HEK293 (cell line): ENCODE measurements around the gene PTGIS.

Experiments
- CTCF ChIA-PET: fragments of 350-600 bp; formaldehyde crosslinking; extraction: SDS; loops from one replicate; lab custom pipeline; 2021; ENCODE audit warnings: antibody characterized with exemption; lab: Yijun Ruan, JAX
- POLR2A ChIA-PET: fragments of 300-600 bp; formaldehyde crosslinking; extraction: SDS; loops from one replicate; lab custom pipeline; 2020; ENCODE audit warnings: antibody characterized with exemption, inconsistent platforms; lab: Yijun Ruan, JAX
- H3K27ac ChIP-seq: fragments of 200-500 bp; sonication (Bioruptor generic); 2 replicates; pipeline ENCODE4 v1.5.1; 2014; ENCODE audit warnings: low read depth, low read length, control low read depth, inconsistent platforms; ENCODE audit errors: extremely low read depth
- H3K36me3 ChIP-seq, 2 experiments: fragments of 200-500 bp in 1 of 2; sonication (Bioruptor generic) in 1 of 2; 1 replicate in 1 of 2; 2 replicates in 1 of 2; pipeline ENCODE4 v1.5.1; 2014 to 2017; ENCODE audit warnings: inconsistent platforms in 2 of 2, low read length in 2 of 2; ENCODE audit not compliant: control insufficient read depth in 2 of 2, insufficient read depth in 1 of 2
- H3K4me1 ChIP-seq: fragments of 200-500 bp; sonication (Bioruptor generic); 2 replicates; pipeline ENCODE4 v1.5.1; 2014; ENCODE audit warnings: mild to moderate bottlenecking, low read length, inconsistent platforms; ENCODE audit not compliant: control insufficient read depth, insufficient read depth
- H3K4me3 ChIP-seq: 2 replicates; pipeline ENCODE4 v1.5.1; 2011; ENCODE audit warnings: low read depth, mild to moderate bottlenecking, control low read depth, low read length, moderate library complexity
- H3K9me3 ChIP-seq: fragments of 200-500 bp; sonication (Bioruptor generic); 2 replicates; pipeline ENCODE4 v1.5.1; 2014; ENCODE audit warnings: low read depth, low read length, inconsistent platforms; ENCODE audit not compliant: control insufficient read depth, insufficient read depth
- BCL11B ChIP-seq: fragments of 450-650 bp; formaldehyde crosslinking; IDR thresholded peaks from 2 replicates; pipeline ENCODE4 v1.5.1; 2016; ENCODE audit warnings: low read depth, missing biosample characterization, missing genetic modification characterization
- GFI1B ChIP-seq: fragments of 450-650 bp; formaldehyde crosslinking; IDR thresholded peaks from 2 replicates; pipeline ENCODE4 v1.5.1; 2016; ENCODE audit warnings: missing biosample characterization, missing genetic modification characterization
- KLF7 ChIP-seq: fragments of 450-650 bp; formaldehyde crosslinking; IDR thresholded peaks from 2 replicates; pipeline ENCODE4 v1.5.1; 2016; ENCODE audit warnings: missing biosample characterization, missing genetic modification characterization, borderline replicate concordance
- SALL2 ChIP-seq: fragments of 450-650 bp; formaldehyde crosslinking; IDR thresholded peaks from 2 replicates; pipeline ENCODE4 v1.5.0; 2017; ENCODE audit warnings: missing biosample characterization, mild to moderate bottlenecking, missing genetic modification characterization, borderline replicate concordance
- SETDB1 ChIP-seq: IDR thresholded peaks from one replicate; pipeline ENCODE4 v1.6.1; 2017; ENCODE audit warnings: mild to moderate bottlenecking, low read length, moderate library complexity, mixed read lengths; ENCODE audit not compliant: insufficient read length
- ZBTB17 ChIP-seq: fragments of 450-650 bp; formaldehyde crosslinking; IDR thresholded peaks from 2 replicates; pipeline ENCODE4 v1.5.1; 2016; ENCODE audit warnings: missing biosample characterization, missing genetic modification characterization
- ZNF221 ChIP-seq: fragments of 450-650 bp; formaldehyde crosslinking; IDR thresholded peaks from 2 replicates; pipeline ENCODE4 v1.5.1; 2017; ENCODE audit warnings: missing biosample characterization, missing genetic modification characterization, borderline replicate concordance
- ZNF266 ChIP-seq: fragments of 450-650 bp; formaldehyde crosslinking; IDR thresholded peaks from 2 replicates; pipeline ENCODE4 v1.5.1; 2016; ENCODE audit warnings: missing biosample characterization, missing genetic modification characterization, low read depth
- ZNF37A ChIP-seq: fragments of 450-650 bp; IDR thresholded peaks from 2 replicates; pipeline ENCODE4 v1.5.1; 2018; ENCODE audit warnings: missing biosample characterization, missing genetic modification characterization
- ZNF514 ChIP-seq: fragments of 450-650 bp; formaldehyde crosslinking; IDR thresholded peaks from 2 replicates; pipeline ENCODE4 v1.5.1; 2016; ENCODE audit warnings: missing biosample characterization, missing genetic modification characterization
- ZNF549 ChIP-seq: fragments of 450-650 bp; IDR thresholded peaks from 2 replicates; pipeline ENCODE4 v1.5.1; 2018; ENCODE audit warnings: missing biosample characterization, missing genetic modification characterization, mild to moderate bottlenecking, inconsistent platforms, moderate library complexity
- ZNF624 ChIP-seq: fragments of 450-650 bp; formaldehyde crosslinking; IDR thresholded peaks from 2 replicates; pipeline ENCODE4 v1.5.1; 2017; ENCODE audit warnings: missing biosample characterization, missing genetic modification characterization
- ZNF654 ChIP-seq: fragments of 450-650 bp; formaldehyde crosslinking; IDR thresholded peaks from 2 replicates; pipeline ENCODE4 v1.5.1; 2016; ENCODE audit warnings: low read depth, missing biosample characterization, missing genetic modification characterization
- ZSCAN16 ChIP-seq: fragments of 450-650 bp; formaldehyde crosslinking; IDR thresholded peaks from 2 replicates; pipeline ENCODE4 v1.5.1; 2016; ENCODE audit warnings: missing biosample characterization, missing genetic modification characterization
- TF ChIP-seq, protein P1 (sequence below): fragments of 450-650 bp; formaldehyde crosslinking; IDR thresholded peaks from 2 replicates; pipeline ENCODE4 v1.5.1; 2016; ENCODE audit warnings: missing biosample characterization, missing genetic modification characterization
- TF ChIP-seq, protein P2 (sequence below): fragments of 450-650 bp; formaldehyde crosslinking; IDR thresholded peaks from 2 replicates; pipeline ENCODE4 v1.5.1; 2017; ENCODE audit warnings: missing biosample characterization, missing genetic modification characterization
- TF ChIP-seq, protein P3 (sequence below): fragments of 450-650 bp; formaldehyde crosslinking; IDR thresholded peaks from 2 replicates; pipeline ENCODE4; 2016; ENCODE audit warnings: missing biosample characterization, missing genetic modification characterization
- TF ChIP-seq, protein P4 (sequence below): fragments of 450-650 bp; formaldehyde crosslinking; IDR thresholded peaks from 2 replicates; pipeline ENCODE4 v1.5.1; 2016; ENCODE audit warnings: missing biosample characterization, missing genetic modification characterization
- TF ChIP-seq, protein P5 (sequence below): fragments of 450-650 bp; formaldehyde crosslinking; IDR thresholded peaks from 2 replicates; pipeline ENCODE4 v1.5.1; 2016; ENCODE audit warnings: missing biosample characterization, missing genetic modification characterization

Gene PTGIS

DNA sequence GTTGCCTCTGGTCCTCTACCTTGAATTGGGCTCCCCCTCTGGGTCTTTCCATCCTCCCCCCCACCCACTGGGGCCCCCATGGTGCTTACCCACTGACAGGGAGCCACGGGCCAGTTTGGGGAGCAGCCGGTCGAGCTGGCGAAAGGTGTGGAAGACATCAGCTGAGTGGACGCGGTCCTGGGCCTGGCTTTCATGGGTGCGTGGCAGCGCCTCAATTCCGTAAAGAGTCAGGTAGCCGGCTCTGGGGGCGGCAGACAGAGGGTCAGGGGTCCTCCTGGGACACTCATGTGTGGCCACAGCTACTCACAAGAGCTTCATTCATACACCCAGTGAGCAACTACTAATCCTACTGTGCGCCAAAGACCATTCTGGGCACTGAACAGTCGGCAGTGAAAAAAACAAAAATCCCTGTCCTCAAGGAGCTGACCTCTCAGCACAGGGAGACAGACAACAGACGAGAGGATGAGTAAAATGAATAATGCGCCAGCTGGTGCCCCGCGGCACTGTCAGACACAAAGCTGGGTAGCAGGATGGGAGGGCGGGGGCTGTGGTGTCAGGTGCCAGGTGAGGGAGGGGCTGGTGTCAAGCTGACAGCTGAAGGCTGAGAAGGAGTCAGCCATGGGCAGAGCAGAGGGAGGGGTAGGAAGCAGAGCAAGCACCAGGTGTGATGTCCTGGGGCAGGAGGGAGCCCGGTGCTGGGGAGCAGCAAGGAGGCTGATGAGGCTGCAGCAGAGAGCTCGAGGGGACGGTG is 28.3 kb downstream of the PTGIS start:
- Histone ChIP-seq H3K27ac (no peak overlapping the region), H3K36me3 (no peaks in the 10 kb centered on the region), H3K4me1 (no peaks in the 10 kb centered on the region), H3K4me3 (no peak overlapping the region), H3K9me3 (no peaks in the 10 kb centered on the region)
- TF ChIP-seq ZNF37A (no peak), ZNF514 (tag by site-specific recombination) (no peak), ZNF654 (tag by site-specific recombination) (no peak), ZNF266 (no peak), BCL11B (tag by site-specific recombination) (no peak), ZBTB17 (no peak), SETDB1 (no peak), ZNF221 (tag by site-specific recombination) (no peak), SALL2 (tag by site-specific recombination) (no peak), ZSCAN16 (tag by site-specific recombination) (no peak), GFI1B (tag by site-specific recombination) (no peak), KLF7 (no peak)
- TF ChIP-seq, protein P1, sequence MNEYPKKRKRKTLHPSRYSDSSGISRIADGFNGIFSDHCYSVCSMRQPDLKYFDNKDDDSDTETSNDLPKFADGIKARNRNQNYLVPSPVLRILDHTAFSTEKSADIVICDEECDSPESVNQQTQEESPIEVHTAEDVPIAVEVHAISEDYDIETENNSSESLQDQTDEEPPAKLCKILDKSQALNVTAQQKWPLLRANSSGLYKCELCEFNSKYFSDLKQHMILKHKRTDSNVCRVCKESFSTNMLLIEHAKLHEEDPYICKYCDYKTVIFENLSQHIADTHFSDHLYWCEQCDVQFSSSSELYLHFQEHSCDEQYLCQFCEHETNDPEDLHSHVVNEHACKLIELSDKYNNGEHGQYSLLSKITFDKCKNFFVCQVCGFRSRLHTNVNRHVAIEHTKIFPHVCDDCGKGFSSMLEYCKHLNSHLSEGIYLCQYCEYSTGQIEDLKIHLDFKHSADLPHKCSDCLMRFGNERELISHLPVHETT (tag by site-specific recombination), result no peak
- TF ChIP-seq, protein P2, sequence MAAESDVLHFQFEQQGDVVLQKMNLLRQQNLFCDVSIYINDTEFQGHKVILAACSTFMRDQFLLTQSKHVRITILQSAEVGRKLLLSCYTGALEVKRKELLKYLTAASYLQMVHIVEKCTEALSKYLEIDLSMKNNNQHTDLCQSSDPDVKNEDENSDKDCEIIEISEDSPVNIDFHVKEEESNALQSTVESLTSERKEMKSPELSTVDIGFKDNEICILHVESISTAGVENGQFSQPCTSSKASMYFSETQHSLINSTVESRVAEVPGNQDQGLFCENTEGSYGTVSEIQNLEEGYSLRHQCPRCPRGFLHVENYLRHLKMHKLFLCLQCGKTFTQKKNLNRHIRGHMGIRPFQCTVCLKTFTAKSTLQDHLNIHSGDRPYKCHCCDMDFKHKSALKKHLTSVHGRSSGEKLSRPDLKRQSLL (tag by site-specific recombination), result no peak
- TF ChIP-seq, protein P3, sequence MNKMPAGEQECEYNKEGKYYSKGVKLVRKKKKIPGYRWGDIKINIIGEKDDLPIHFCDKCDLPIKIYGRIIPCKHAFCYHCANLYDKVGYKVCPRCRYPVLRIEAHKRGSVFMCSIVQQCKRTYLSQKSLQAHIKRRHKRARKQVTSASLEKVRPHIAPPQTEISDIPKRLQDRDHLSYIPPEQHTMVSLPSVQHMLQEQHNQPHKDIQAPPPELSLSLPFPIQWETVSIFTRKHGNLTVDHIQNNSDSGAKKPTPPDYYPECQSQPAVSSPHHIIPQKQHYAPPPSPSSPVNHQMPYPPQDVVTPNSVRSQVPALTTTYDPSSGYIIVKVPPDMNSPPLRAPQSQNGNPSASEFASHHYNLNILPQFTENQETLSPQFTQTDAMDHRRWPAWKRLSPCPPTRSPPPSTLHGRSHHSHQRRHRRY, result no peak
- TF ChIP-seq, protein P4, sequence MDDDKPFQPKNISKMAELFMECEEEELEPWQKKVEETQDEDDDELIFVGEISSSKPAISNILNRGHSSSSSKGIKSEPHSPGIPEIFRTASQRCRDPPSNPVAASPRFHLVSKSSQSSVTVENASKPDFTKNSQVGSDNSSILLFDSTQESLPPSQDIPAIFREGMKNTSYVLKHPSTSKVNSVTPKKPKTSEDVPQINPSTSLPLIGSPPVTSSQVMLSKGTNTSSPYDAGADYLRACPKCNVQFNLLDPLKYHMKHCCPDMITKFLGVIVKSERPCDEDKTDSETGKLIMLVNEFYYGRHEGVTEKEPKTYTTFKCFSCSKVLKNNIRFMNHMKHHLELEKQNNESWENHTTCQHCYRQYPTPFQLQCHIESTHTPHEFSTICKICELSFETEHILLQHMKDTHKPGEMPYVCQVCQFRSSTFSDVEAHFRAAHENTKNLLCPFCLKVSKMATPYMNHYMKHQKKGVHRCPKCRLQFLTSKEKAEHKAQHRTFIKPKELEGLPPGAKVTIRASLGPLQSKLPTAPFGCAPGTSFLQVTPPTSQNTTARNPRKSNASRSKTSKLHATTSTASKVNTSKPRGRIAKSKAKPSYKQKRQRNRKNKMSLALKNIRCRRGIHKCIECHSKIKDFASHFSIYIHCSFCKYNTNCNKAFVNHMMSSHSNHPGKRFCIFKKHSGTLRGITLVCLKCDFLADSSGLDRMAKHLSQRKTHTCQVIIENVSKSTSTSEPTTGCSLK (tag by site-specific recombination), result no peak
- CTCF ChIA-PET, result interaction anchor here (0.5 to 13.5 kb wide), 15 partner anchors 12 to 529 kb away, joined by 3 to 297 read pairs (median 3); no protein-coding TSS in a partner anchor
- POLR2A ChIA-PET, result no interaction called here

DNA sequence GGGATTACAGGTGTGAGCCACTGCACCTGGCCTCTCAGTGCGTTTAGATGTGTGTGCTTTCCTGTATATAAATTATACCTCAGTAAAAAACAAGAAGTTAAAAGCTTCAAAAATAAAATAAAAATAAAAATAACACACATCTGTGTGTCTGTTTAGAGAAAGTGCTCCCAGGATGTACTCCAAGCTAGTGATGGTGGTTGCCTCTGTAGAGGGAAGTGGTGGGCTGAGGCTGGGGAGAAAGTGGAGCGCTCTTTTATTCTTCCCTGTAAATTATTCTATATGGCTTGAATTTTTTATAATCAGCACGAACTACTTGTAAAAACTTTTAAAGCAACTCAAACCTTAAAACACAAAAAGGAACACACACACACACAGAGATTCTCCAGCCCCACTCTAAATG is 29.0 kb downstream of the PTGIS start:
- ChIA-PET POLR2A (no interaction called here), CTCF (interaction anchor here (0.5 to 13.5 kb wide), 11 partner anchors 13 to 530 kb away, joined by 3 to 297 read pairs (median 3); no protein-coding TSS in a partner anchor)
- Histone ChIP-seq H3K27ac (no peak overlapping the region), H3K9me3 (no peaks in the 10 kb centered on the region), H3K4me1 (no peaks in the 10 kb centered on the region), H3K4me3 (no peak overlapping the region), H3K36me3 (no peaks in the 10 kb centered on the region)
- no peak for TF ChIP-seq ZNF549 (tag by site-specific recombination)
- peak; percentile 13 for TF ChIP-seq SETDB1
- TF ChIP-seq ZNF624 (tag by site-specific recombination), result 0 out of 2 replicates have a peak, but pooled peaks have one; percentile 34
- TF ChIP-seq, protein P5, sequence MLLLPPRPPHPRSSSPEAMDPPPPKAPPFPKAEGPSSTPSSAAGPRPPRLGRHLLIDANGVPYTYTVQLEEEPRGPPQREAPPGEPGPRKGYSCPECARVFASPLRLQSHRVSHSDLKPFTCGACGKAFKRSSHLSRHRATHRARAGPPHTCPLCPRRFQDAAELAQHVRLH (tag by site-specific recombination), result no peak
